ENCODE data around the gene DIDO1.

Gene DIDO1

DNA sequence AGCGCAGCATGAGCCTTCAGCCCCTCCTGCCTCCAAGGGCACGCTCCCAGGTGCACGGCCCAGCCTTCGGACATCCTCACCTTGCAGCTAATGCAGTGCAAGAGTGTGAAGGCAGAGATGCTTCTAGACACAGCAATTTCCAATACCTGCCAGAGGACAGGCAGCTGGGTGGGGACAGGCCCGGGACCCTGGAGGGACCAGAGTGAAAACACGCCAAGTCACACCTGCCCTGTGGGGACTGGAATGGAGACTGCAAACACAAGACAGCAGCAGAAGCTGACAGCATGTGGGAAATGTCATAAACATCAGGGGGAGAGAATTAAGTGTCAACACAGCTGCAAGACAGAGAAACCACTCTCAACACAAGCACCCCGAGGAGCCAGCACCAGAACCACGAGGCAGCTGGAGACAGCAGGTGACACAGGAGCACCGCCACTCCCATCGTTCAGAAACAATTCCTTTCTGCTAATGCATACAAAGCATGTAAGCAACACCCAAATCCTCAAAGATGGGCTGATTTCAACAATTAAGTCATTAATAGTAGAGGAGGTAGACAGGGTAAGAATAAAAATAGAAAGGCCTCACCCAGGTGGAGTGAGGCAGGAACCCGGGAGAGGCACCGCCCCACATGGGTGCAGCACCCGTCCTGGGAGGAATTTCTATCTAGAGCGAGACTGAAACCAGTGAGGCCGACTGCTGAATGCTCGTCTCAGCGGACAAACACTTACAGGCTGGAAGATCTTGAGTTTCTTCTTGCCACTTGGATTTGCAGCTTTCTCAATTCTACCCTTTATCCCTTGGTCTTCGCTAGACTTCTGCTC is 17.1 kb downstream of the DIDO1 start:
- TF ChIP-seq CTCF (IDR thresholded peaks at IDR 0.05; ENCODE audit: low read depth, low read length), result no peak
- no peak for DNase-seq (ENCODE audit: low read depth, low spot score)
- in situ Hi-C loops (cut with HindIII; ENCODE audit: low sequenced_read_pairs), result no loop called here
- H3K4me3 ChIP-seq (ENCODE audit: low read depth, low read length), result no peak overlapping the region

DNA sequence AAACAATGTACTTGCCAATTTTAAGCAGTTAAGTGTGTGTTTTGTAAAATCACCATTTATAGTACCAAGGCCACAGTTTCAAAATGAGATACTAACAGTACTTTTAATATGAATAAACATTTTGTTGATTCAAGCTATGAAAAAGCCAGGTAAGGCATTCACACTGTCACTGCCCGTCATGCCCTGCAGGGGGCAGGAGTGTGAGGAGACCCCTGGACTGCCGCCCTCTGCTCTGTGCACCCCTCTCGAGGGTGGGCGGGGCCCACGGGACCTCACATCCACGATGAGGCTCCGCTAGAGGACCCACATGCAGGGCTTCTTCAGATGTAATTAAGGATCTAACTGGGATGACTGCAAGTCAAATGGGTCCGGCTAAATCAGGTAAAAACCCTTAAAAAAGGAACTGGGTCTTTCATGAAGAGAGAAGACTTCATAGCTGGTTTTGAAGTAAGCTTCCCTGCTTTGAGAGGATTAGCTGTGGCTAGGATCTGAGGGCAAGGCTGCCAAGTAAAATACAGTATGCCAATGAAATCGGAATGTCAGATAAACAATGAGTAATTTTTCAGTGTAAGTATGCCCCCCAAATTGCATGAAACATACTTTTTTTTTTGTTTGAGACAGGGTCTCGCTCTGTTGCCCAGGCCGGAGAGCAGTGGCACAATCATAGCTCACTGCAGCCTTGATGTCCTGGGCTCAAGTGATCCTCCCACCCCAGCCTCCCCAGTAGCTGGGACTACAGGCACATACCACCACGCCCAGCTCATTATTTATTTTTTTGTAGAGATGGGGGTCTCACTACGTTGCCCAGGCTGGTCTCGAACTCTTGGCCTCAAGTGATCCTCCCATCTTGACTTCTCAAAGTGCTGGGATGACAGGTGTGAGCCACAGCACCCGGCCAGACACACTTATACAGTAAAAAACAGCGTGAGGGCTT is 18.7 kb downstream of the DIDO1 start:
- in situ Hi-C loops (cut with HindIII; ENCODE audit: low sequenced_read_pairs), result no loop called here
- no peak overlapping the region for H3K4me3 ChIP-seq (ENCODE audit: low read depth, low read length)
- DNase-seq (ENCODE audit: low read depth, low spot score), result no peak
- peak; percentile 54 for TF ChIP-seq CTCF (IDR thresholded peaks at IDR 0.05; ENCODE audit: low read depth, low read length)

- in situ Hi-C loops (cut with HindIII; ENCODE audit: low sequenced_read_pairs), result no loop called here
- H3K4me3 ChIP-seq (ENCODE audit: low read depth, low read length), result no peak overlapping the region
- DNase-seq (ENCODE audit: low read depth, low spot score), result no peak
- TF ChIP-seq CTCF (IDR thresholded peaks at IDR 0.05; ENCODE audit: low read depth, low read length), result no peak
Measured at GRCh38 chr20:62906647-62907375, 19.5 kb downstream of the DIDO1 start.

- DNase-seq (ENCODE audit: low read depth, low spot score), result no peak
- TF ChIP-seq CTCF (IDR thresholded peaks at IDR 0.05; ENCODE audit: low read depth, low read length), result no peak
- H3K4me3 ChIP-seq (ENCODE audit: low read depth, low read length), result no peak overlapping the region
- in situ Hi-C loops (cut with HindIII; ENCODE audit: low sequenced_read_pairs), result no loop called here
Measured at GRCh38 chr20:62906209-62906608, 20.1 kb downstream of the DIDO1 start.

DNA sequence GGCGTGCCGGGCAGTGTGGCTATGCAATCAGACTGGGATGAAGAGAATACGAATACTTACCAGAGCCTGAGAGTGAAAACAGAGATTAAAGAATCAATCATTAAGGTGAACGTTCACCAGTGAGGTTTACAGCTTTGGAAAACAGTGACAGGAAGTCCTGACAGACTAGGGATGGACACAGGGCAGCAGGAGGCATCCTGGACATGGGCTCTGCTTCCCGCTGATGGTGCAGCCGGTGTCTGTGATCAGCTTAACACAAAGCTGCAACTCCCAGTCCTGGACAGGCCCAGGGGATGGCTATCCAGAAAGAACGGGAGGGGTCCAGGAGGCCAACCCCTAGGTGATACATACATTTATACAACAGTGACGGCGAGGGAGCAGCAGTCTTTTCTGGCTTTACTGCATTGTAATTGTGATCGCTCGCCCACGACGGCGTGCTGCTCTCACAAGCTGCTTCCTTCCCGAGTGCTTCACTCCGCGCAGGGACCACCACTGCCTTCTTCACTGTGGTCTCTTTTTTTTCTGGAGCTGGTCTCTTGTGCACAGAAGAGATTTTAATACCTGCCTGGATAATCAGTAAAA is 20.7 kb downstream of the DIDO1 start:
- H3K4me3 ChIP-seq (ENCODE audit: low read depth, low read length), result no peak overlapping the region
- TF ChIP-seq CTCF (IDR thresholded peaks at IDR 0.05; ENCODE audit: low read depth, low read length), result no peak
- no peak for DNase-seq (ENCODE audit: low read depth, low spot score)
- in situ Hi-C loops (cut with HindIII; ENCODE audit: low sequenced_read_pairs), result no loop called here

Measured in astrocyte of the spinal cord (primary cell).